ENCODE results near the gene ROCK2.

ROCK2 gene

GRCh38 chr2:11290713-11291112 lies 53.7 kb downstream of the ROCK2 start:
- no peak for TF ChIP-seq CTCF (IDR thresholded peaks at IDR 0.05; ENCODE audit: low read depth, low read length, missing control alignments)
- no peak for DNase-seq (ENCODE audit: low read depth)
- H3K4me3 ChIP-seq (ENCODE audit: low read depth, low read length), result no peak overlapping the region; the same call in 1 of the 2 replicates

- no peak overlapping the region for H3K4me3 ChIP-seq (ENCODE audit: low read depth, low read length)
- no peak for TF ChIP-seq CTCF (IDR thresholded peaks at IDR 0.05; ENCODE audit: low read depth, low read length, missing control alignments)
- DNase-seq (ENCODE audit: low read depth), result no peak
These were observed 54.2 kb downstream of the ROCK2 start for GRCh38 chr2:11290211-11290610.

- no peak for DNase-seq (ENCODE audit: low read depth)
- H3K4me3 ChIP-seq (ENCODE audit: low read depth, low read length), result no peak overlapping the region
- TF ChIP-seq CTCF (IDR thresholded peaks at IDR 0.05; ENCODE audit: low read depth, low read length, missing control alignments), result no peak
These were observed 56.0 kb downstream of the ROCK2 start for GRCh38 chr2:11288431-11288830.

- H3K4me3 ChIP-seq (ENCODE audit: low read depth, low read length), result no peak overlapping the region
- no peak for TF ChIP-seq CTCF (IDR thresholded peaks at IDR 0.05; ENCODE audit: low read depth, low read length, missing control alignments)
- no peak for DNase-seq (ENCODE audit: low read depth)
These were observed 57.7 kb downstream of the ROCK2 start for GRCh38 chr2:11286749-11287148.

- no peak overlapping the region for H3K4me3 ChIP-seq (ENCODE audit: low read depth, low read length)
- no peak for DNase-seq (ENCODE audit: low read depth)
- no peak for TF ChIP-seq CTCF (IDR thresholded peaks at IDR 0.05; ENCODE audit: low read depth, low read length, missing control alignments)
These were observed 58.1 kb downstream of the ROCK2 start for GRCh38 chr2:11286323-11286722.

GRCh38 chr2:11285499-11285898 lies 58.9 kb downstream of the ROCK2 start:
- TF ChIP-seq CTCF (IDR thresholded peaks at IDR 0.05; ENCODE audit: low read depth, low read length, missing control alignments), result no peak
- H3K4me3 ChIP-seq (ENCODE audit: low read depth, low read length), result no peak overlapping the region
- DNase-seq (ENCODE audit: low read depth), result no peak

GRCh38 chr2:11281186-11281585 lies 63.2 kb downstream of the ROCK2 start:
- no peak overlapping the region for H3K4me3 ChIP-seq (ENCODE audit: low read depth, low read length)
- no peak for DNase-seq (ENCODE audit: low read depth)
- no peak for TF ChIP-seq CTCF (IDR thresholded peaks at IDR 0.05; ENCODE audit: low read depth, low read length, missing control alignments)

Measured in GM12864 (cell line).